Endothelial cell of umbilical vein (primary cell): ENCODE results near the gene GOLGA8H. TPM values are rescaled to one million over a fixed set of nuclear protein-coding genes. Genes with fewer than 3 reads are reported as not detected.
"Not testable (repeated sequence)": the region's sequence is repeated elsewhere in the genome, so short reads cannot be mapped to it uniquely, and the experiment has no call there.

ENCODE experiments used
- BruUV-seq: library from RNA; stranded (reverse); fragments of 400-500 nt; replicated peaks from 2 replicates; lab custom pipeline; 2021; lab: Mats Ljungman, UMichigan
- CTCF ChIA-PET: fragments of 300-600, 350-600 bp; sonication (Branson Sonifier 250); formaldehyde crosslinking; loops from one replicate; lab custom pipeline; 2021; ENCODE audit warnings: antibody characterized with exemption, inconsistent platforms; lab: Charles Lee
- POLR2A ChIA-PET: fragments of 300-600, 350-600 bp; sonication (Branson Sonifier 250); formaldehyde crosslinking; loops from one replicate; lab custom pipeline; 2021; ENCODE audit warnings: antibody characterized with exemption, inconsistent platforms; lab: Charles Lee
- DNase-seq: peaks from one replicate; pipeline ENCODE4 v3.0.0-alpha.2; 2011; ENCODE audit warnings: low read depth, low spot score
- FAIRE-seq: peaks from 2 replicates; lab custom pipeline; 2011; peaks lifted over from hg19 to GRCh38; lab: Jason Lieb, UNC
- H2AFZ ChIP-seq: 2 replicates; pipeline ENCODE4 v1.6.0; 2012; ENCODE audit warnings: low read depth, low read length, control low read depth, inconsistent platforms
- H3K27ac ChIP-seq: 2 replicates; pipeline ENCODE4 v1.5.1; 2011; ENCODE audit warnings: low read depth, mild to moderate bottlenecking, control low read depth, low read length, moderate library complexity; ENCODE audit not compliant: insufficient read depth
- H3K27me3 ChIP-seq, 2 experiments: 2 replicates each; pipeline versions ENCODE4 v1.6.0 to v1.6.1; 2011; ENCODE audit warnings: low read length in 2 of 2, mixed read lengths in 1 of 2; ENCODE audit not compliant: control insufficient read depth in 2 of 2, insufficient read depth in 2 of 2
- H3K36me3 ChIP-seq, 2 experiments: 2 replicates in 1 of 2; 3 replicates in 1 of 2; pipeline ENCODE4 v1.5.1; 2011; ENCODE audit warnings: low read length in 2 of 2, mild to moderate bottlenecking in 1 of 2, moderate library complexity in 1 of 2; ENCODE audit not compliant: control insufficient read depth in 2 of 2, insufficient read depth in 2 of 2; ENCODE audit errors: extremely low read depth in 1 of 2
- H3K4me1 ChIP-seq: 3 replicates; pipeline ENCODE4 v1.5.1; 2011; ENCODE audit warnings: mild to moderate bottlenecking, low read length; ENCODE audit not compliant: control insufficient read depth, insufficient read depth; ENCODE audit errors: extremely low read depth
- H3K4me2 ChIP-seq: 2 replicates; pipeline ENCODE4 v1.6.1; 2011; ENCODE audit warnings: low read length, control low read depth, mixed read lengths; ENCODE audit not compliant: insufficient read depth
- H3K4me3 ChIP-seq, 3 experiments: fragments of 200-600 bp in 1 of 3; sonication (generic), shearing (Covaris generic) in 1 of 3; replicated peaks in 1 of 3; 2 replicates each; pipeline ENCODE4 v1.5.1; 2011 to 2016; ENCODE audit warnings: control low read depth in 3 of 3, low read length in 3 of 3, mild to moderate bottlenecking in 2 of 3, inconsistent platforms in 1 of 3, low read depth in 1 of 3, moderate library complexity in 1 of 3; ENCODE audit not compliant: insufficient read depth in 1 of 3
- H3K79me2 ChIP-seq: 2 replicates; pipeline ENCODE4 v1.6.0; 2012; ENCODE audit warnings: low read length, inconsistent platforms; ENCODE audit not compliant: control insufficient read depth, insufficient read depth
- H3K9ac ChIP-seq: replicated peaks from 2 replicates; pipeline ENCODE3; 2011; ENCODE audit warnings: low read length, control low read depth; ENCODE audit not compliant: insufficient read depth; ENCODE audit errors: extremely low read depth
- H3K9me1 ChIP-seq: replicated peaks from 3 replicates; pipeline ENCODE4 v1.6.0; 2011; ENCODE audit warnings: mild to moderate bottlenecking, low read length; ENCODE audit not compliant: control insufficient read depth, insufficient read depth; ENCODE audit errors: extremely low read depth
- H3K9me3 ChIP-seq: replicated peaks from 2 replicates; pipeline ENCODE4 v1.5.1; 2012; ENCODE audit warnings: low read length, inconsistent platforms; ENCODE audit not compliant: control insufficient read depth, insufficient read depth
- H4K20me1 ChIP-seq: replicated peaks from 2 replicates; pipeline ENCODE3; 2011; ENCODE audit warnings: mild to moderate bottlenecking, low read length; ENCODE audit not compliant: control insufficient read depth, insufficient read depth; ENCODE audit errors: extremely low read depth
- dilution Hi-C: fragments of 300-500 bp; cut with MboI; formaldehyde crosslinking; loops from one replicate; pipeline ENCODE4 v1.15.0; 2019; ENCODE audit warnings: low sequenced_read_pairs; ENCODE audit not compliant: extremely low pct_ligation_motif_present
- intact Hi-C: fragments of 100-400 bp; cut with micrococcal nuclease; formaldehyde crosslinking; loops from one replicate; pipeline ENCODE4 v1.10.0; 2022
- polyA plus RNA-seq, 4 experiments: library from polyadenylated mRNA; depleted of rRNA in 3 of 4; stranded (reverse) in 3 of 4; unstranded in 1 of 4; fragments of >200 nt; gene quantifications; 2 replicates each; pipeline versions ENCODE4 v1.2.1 to v1.2.3, GENCODE V29; 2011 to 2012; ENCODE audit warnings: missing spikeins in 1 of 4
- total RNA-seq: library from RNA; stranded (reverse); gene quantifications from 2 replicates; pipeline ENCODE4 v1.2.3, GENCODE V29; 2021

Gene GOLGA8H
- total and polyA plus RNA-seq, 2 donors (not counting 3 experiments of a cell fraction or from before 2014, with no cell fraction given), result 0.39 to 3.3 TPM

GRCh38 chr15:30579394-30579970, 24.3 kb upstream of the GOLGA8H start:
- H2AFZ ChIP-seq, BruUV-seq, FAIRE-seq, intact Hi-C loops, H3K27ac ChIP-seq, H3K4me3 ChIP-seq, H3K9me1 ChIP-seq, H3K4me1 ChIP-seq, H4K20me1 ChIP-seq, DNase-seq, H3K79me2 ChIP-seq, H3K36me3 ChIP-seq, H3K27me3 ChIP-seq, H3K4me2 ChIP-seq, CTCF ChIA-PET, H3K9me3 ChIP-seq, H3K9ac ChIP-seq, dilution Hi-C loops, POLR2A ChIA-PET: not testable (repeated sequence)

GRCh38 chr15:30580716-30581115, 23.1 kb upstream of the GOLGA8H start:
- H3K36me3 ChIP-seq, H3K9ac ChIP-seq, H3K4me3 ChIP-seq, H3K27me3 ChIP-seq, POLR2A ChIA-PET, dilution Hi-C loops, H3K9me1 ChIP-seq, H3K27ac ChIP-seq, intact Hi-C loops, H3K4me2 ChIP-seq, H3K9me3 ChIP-seq, CTCF ChIA-PET, H2AFZ ChIP-seq, FAIRE-seq, H4K20me1 ChIP-seq, DNase-seq, H3K4me1 ChIP-seq, H3K79me2 ChIP-seq, BruUV-seq: not testable (repeated sequence)

GRCh38 chr15:30598953-30599352, 4.9 kb upstream of the GOLGA8H start:
- H3K9me3 ChIP-seq, H3K4me3 ChIP-seq, FAIRE-seq, CTCF ChIA-PET, DNase-seq, H4K20me1 ChIP-seq, H3K27ac ChIP-seq, H3K36me3 ChIP-seq, H3K4me2 ChIP-seq, H3K27me3 ChIP-seq, intact Hi-C loops, H3K9ac ChIP-seq, BruUV-seq, H3K4me1 ChIP-seq, H2AFZ ChIP-seq, dilution Hi-C loops, H3K9me1 ChIP-seq, H3K79me2 ChIP-seq, POLR2A ChIA-PET: not testable (repeated sequence)

GRCh38 chr15:30612271-30612670, 8.4 kb downstream of the GOLGA8H start:
- H4K20me1 ChIP-seq, H3K9me1 ChIP-seq, DNase-seq, intact Hi-C loops, BruUV-seq, H3K9me3 ChIP-seq, H3K27ac ChIP-seq, H3K36me3 ChIP-seq, H2AFZ ChIP-seq, H3K27me3 ChIP-seq, H3K79me2 ChIP-seq, H3K9ac ChIP-seq, dilution Hi-C loops, H3K4me1 ChIP-seq, FAIRE-seq, POLR2A ChIA-PET, H3K4me2 ChIP-seq, H3K4me3 ChIP-seq, CTCF ChIA-PET: not testable (repeated sequence)
